GM23338 (cell line): ENCODE data around the gene MICALL2.

Experiments
- CTCF ChIP-seq, 2 experiments: fragments of 200-600 bp in 1 of 2; sonication (generic) in 1 of 2; conservative IDR thresholded peaks; 2 replicates each; pipeline versions ENCODE4 v1.5.1 to v1.6.1; 2016 to 2017; ENCODE audit warnings: antibody characterized with exemption in 2 of 2, low read depth in 2 of 2, mild to moderate bottlenecking in 2 of 2, moderate library complexity in 1 of 2
- EZH2 ChIP-seq: fragments of 200-600 bp; sonication (generic); IDR thresholded peaks from one replicate; pipeline ENCODE4 v1.8.0; 2017; ENCODE audit warnings: antibody characterized with exemption, mild to moderate bottlenecking, low read depth; ENCODE audit not compliant: unreplicated experiment
- POLR2AphosphoS5 ChIP-seq: IDR thresholded peaks from 2 replicates; pipeline ENCODE4 v1.6.1; 2016; ENCODE audit warnings: antibody characterized with exemption, low read depth
- REST ChIP-seq: IDR thresholded peaks from one replicate; pipeline ENCODE4 v1.6.1; 2018; ENCODE audit warnings: antibody characterized with exemption; ENCODE audit not compliant: unreplicated experiment

- no peak for TF ChIP-seq REST
- TF ChIP-seq CTCF (conservative IDR thresholded peaks at IDR 0.05; ENCODE audit: low read depth in 2 of 2) = no peak
- no peak for TF ChIP-seq POLR2AphosphoS5
- TF ChIP-seq EZH2 = no peak
Measured at GRCh38 chr7:1418505-1419309, 40.6 kb downstream of the MICALL2 start.
